Adrenal gland (tissue), 12 donors: ENCODE results near the gene FLNA. TPM values are rescaled to one million over a fixed set of nuclear protein-coding genes. Genes with fewer than 3 reads are reported as not detected.

Source experiments
- DNase-seq, 7 donors: peaks; one replicate each; pipeline ENCODE4 v3.0.0-alpha.2; 2019 to 2020
- H3K27ac ChIP-seq, 5 donors: fragments of 200-600 bp; sonication (generic) in 4 of 5; 1 replicate in 3 of 5; 2 replicates in 2 of 5; pipeline versions ENCODE4 v1.5.1 to v1.8.0; 2016 to 2020; ENCODE audit warnings: mild to moderate bottlenecking in 1 of 5
- H3K27me3 ChIP-seq: fragments of 200-600 bp; 2 replicates; pipeline ENCODE4 v1.8.0; 2021
- H3K36me3 ChIP-seq, 2 donors: fragments of 200-600 bp; replicated peaks in 1 of 2; 1 replicate in 1 of 2; 2 replicates in 1 of 2; pipeline versions ENCODE4 v1.5.1 to v1.8.0; 2018 to 2022
- H3K4me1 ChIP-seq, 2 donors: fragments of 200-600 bp; replicated peaks in 1 of 2; 1 replicate in 1 of 2; 2 replicates in 1 of 2; pipeline versions ENCODE4 v1.5.1 to v1.8.0; 2018 to 2021
- H3K4me3 ChIP-seq, 4 donors: fragments of 200-600 bp; sonication (generic) in 3 of 4; one replicate each; pipeline ENCODE4 v1.5.1; 2016 to 2018
- H3K9me3 ChIP-seq, 3 donors: fragments of 200-600 bp; sonication (generic) in 1 of 3; replicated peaks in 1 of 3; 1 replicate in 2 of 3; 2 replicates in 1 of 3; pipeline versions ENCODE4 v1.5.1 to v1.8.0; 2016 to 2021
- POLR2A ChIP-seq, 2 donors: fragments of 450-650 bp; IDR thresholded peaks; one replicate each; pipeline ENCODE4 v1.6.1; 2017; ENCODE audit warnings: antibody characterized with exemption in 2 of 2, mild to moderate bottlenecking in 2 of 2, moderate library complexity in 1 of 2
- WGBS, 4 donors: extraction: QIAGEN DNeasy Blood & Tissue Kit in 2 of 4; methylation state at CpG; one replicate each; pipeline versions ENCODE4 v1.1.5 to v1.1.7; 2013 to 2017; 5-methylcytosine and 5-hydroxymethylcytosine counted together
- intact Hi-C, 2 donors: fragments of 100-400 bp; cut with DNase I; formaldehyde crosslinking; loops; one replicate each; pipeline versions ENCODE4 v1.14.1 to v1.15.0; 2022 to 2023
- polyA plus RNA-seq, 3 donors: library from polyadenylated mRNA; stranded (reverse); fragments of 200-250 nt in 2 of 3; fragments of 350-450 nt in 1 of 3; fragmentation: Illumina TruSeq in 1 of 3; extraction: RNeasy Lipid Tissue Mini Kit (QIAGEN cat#74804) in 1 of 3; gene quantifications; one replicate each; pipeline ENCODE4 v1.2.3, GENCODE V29; 2013 to 2014
- total RNA-seq, 9 donors: library from RNA; depleted of rRNA in 4 of 9; stranded (reverse); fragments of >200 nt in 4 of 9; fragments of 120-200 nt in 1 of 9; fragmentation: NEBNext Ultra II Directional in 1 of 9; extraction: Animal tissue kit (Norgen Biotek cat#: 25700) in 1 of 9; gene quantifications; one replicate each; pipeline versions ENCODE4 v1.1.0 to v1.2.4, GENCODE V29; 2013 to 2023
- TF ChIP-seq, protein P1 (sequence below), 6 experiments: fragments of 450-650 bp in 4 of 6; fragments of 200-600 bp in 2 of 6; sonication (generic) in 1 of 6; IDR thresholded peaks; 1 replicate in 5 of 6; 2 replicates in 1 of 6; pipeline versions ENCODE4 v1.5.1 to v1.8.0; 2016 to 2021; ENCODE audit warnings: antibody characterized with exemption in 6 of 6, mild to moderate bottlenecking in 2 of 6, moderate library complexity in 1 of 6
- donor health status: healthy with polysubstance abuse.
- donor health status: Bipolar disorder and iron deficiency.
- donor health status: DM: yes; HTN: yes; CAD: no.
- donor health status: DM: no; HTN: no; CAD: no.
- donor health status: DM: no; HTN: no; CAD: no.
- donor health status: DM: yes; HTN: yes; CAD: no.

Gene FLNA
- total and polyA plus RNA-seq, 12 donors = 57.0 to 979 (median 504) TPM

- TF ChIP-seq, protein P1, sequence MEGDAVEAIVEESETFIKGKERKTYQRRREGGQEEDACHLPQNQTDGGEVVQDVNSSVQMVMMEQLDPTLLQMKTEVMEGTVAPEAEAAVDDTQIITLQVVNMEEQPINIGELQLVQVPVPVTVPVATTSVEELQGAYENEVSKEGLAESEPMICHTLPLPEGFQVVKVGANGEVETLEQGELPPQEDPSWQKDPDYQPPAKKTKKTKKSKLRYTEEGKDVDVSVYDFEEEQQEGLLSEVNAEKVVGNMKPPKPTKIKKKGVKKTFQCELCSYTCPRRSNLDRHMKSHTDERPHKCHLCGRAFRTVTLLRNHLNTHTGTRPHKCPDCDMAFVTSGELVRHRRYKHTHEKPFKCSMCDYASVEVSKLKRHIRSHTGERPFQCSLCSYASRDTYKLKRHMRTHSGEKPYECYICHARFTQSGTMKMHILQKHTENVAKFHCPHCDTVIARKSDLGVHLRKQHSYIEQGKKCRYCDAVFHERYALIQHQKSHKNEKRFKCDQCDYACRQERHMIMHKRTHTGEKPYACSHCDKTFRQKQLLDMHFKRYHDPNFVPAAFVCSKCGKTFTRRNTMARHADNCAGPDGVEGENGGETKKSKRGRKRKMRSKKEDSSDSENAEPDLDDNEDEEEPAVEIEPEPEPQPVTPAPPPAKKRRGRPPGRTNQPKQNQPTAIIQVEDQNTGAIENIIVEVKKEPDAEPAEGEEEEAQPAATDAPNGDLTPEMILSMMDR (IDR thresholded peaks at IDR 0.05) = no peak
- no peak for TF ChIP-seq POLR2A (IDR thresholded peaks at IDR 0.05)
- H3K4me1 ChIP-seq = peaks cover 0 to 8% of the 10 kb centered on the region in 2 donors
- H3K36me3 ChIP-seq = peaks cover 0 to 23% of the 10 kb centered on the region in 2 donors
- H3K27ac ChIP-seq = no peak overlapping the region
- H3K27me3 ChIP-seq = no peaks in the 10 kb centered on the region
- no peaks in the 10 kb centered on the region for H3K9me3 ChIP-seq
- no peak for DNase-seq
- intact Hi-C loops = no loop called here
- no peak overlapping the region for H3K4me3 ChIP-seq
- WGBS, 4 donors = 82 to 93% (median 88%) methylated on average over 4 of the region's 4 CpGs
Measured at GRCh38 chrX:154403858-154404257, 29.4 kb upstream of the FLNA start.

DNA sequence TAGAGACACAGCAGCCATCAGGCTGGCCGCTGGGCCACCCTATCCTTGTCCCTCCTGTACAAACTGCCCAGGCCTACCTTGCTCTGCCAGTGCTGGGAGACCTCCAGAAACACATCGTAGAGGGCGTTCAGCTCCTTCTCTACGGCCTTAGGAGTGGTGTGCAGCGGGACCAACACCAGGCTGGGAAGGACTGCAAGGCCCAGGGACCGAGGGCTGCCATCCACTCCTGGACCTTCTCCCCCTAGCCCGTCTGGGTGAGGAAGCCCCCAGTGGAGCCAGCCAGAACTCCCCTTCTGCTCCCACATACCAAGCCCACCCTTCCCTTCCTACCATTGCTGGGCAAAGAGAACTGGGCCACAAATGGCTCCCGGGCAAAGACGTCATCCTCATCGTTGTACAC, 28.8 kb upstream of the FLNA start:
- no peak for DNase-seq
- WGBS, 4 donors = 86 to 93% (median 90%) methylated on average over 3 to 10 of the region's 10 CpGs
- peaks cover 0 to 23% of the 10 kb centered on the region in 2 donors for H3K36me3 ChIP-seq
- no peak overlapping the region for H3K4me3 ChIP-seq
- no peaks in the 10 kb centered on the region for H3K9me3 ChIP-seq
- peaks cover 0 to 8% of the 10 kb centered on the region in 2 donors for H3K4me1 ChIP-seq
- TF ChIP-seq, protein P1 (IDR thresholded peaks at IDR 0.05) = no peak
- no peak for TF ChIP-seq POLR2A (IDR thresholded peaks at IDR 0.05)
- H3K27ac ChIP-seq = no peak overlapping the region
- intact Hi-C loops = no loop called here
- H3K27me3 ChIP-seq = no peaks in the 10 kb centered on the region

DNA sequence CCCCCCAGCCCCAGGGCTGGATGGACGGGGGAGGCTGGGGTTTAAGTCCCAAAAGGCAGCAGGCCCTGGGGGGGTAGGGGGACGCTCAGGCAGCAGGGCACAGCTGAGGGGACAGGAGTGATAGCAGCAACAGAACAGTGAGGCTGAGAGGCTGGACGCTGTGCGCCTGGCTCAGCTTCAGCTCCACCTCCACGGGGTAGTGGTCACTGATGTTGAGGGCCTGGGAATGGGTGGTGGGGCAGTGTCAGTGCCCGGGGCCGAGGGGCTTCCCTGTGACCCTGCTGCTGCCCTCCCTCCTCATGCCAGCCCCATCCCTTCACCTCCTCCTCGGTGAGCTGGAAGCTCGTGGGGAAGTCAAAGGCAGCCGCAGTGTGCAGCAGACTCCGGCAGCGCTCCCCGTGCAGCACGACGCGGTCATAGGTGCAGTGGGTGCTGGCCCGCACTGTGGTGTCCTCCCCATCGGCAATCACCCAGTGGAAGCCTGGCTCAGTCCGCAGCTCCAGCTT, 28.2 kb upstream of the FLNA start:
- H3K9me3 ChIP-seq = no peaks in the 10 kb centered on the region
- 71 to 87% (median 84%) methylated on average over 5 to 19 of the region's 19 CpGs for WGBS, 4 donors
- intact Hi-C loops = no loop called here
- no peak for DNase-seq
- TF ChIP-seq, protein P1 (IDR thresholded peaks at IDR 0.05) = no peak
- TF ChIP-seq POLR2A (IDR thresholded peaks at IDR 0.05) = no peak
- H3K27ac ChIP-seq = no peak overlapping the region
- peaks cover 0 to 23% of the 10 kb centered on the region in 2 donors for H3K36me3 ChIP-seq
- no peaks in the 10 kb centered on the region for H3K27me3 ChIP-seq
- no peak overlapping the region for H3K4me3 ChIP-seq
- peaks cover 0 to 8% of the 10 kb centered on the region in 2 donors for H3K4me1 ChIP-seq

- Histone ChIP-seq H3K36me3 (peaks cover 0 to 23% of the 10 kb centered on the region in 2 donors), H3K9me3 (no peaks in the 10 kb centered on the region), H3K27me3 (no peaks in the 10 kb centered on the region), H3K4me1 (peaks cover 0 to 8% of the 10 kb centered on the region in 2 donors), H3K4me3 (no peak overlapping the region), H3K27ac (no peak overlapping the region)
- DNase-seq = peak in 1 of 7 donors; percentile 16
- TF ChIP-seq, protein P1 (IDR thresholded peaks at IDR 0.05) = no peak
- no peak for TF ChIP-seq POLR2A (IDR thresholded peaks at IDR 0.05)
- intact Hi-C loops = no loop called here
- WGBS, 4 donors = 39 to 73% (median 58%) methylated on average over 3 to 6 of the region's 6 CpGs
Measured at GRCh38 chrX:154401918-154402621, 27.6 kb upstream of the FLNA start.
